GM18526 (cell line): ENCODE measurements around the gene CNTFR.

Experiments
- POLR2A ChIP-seq: IDR thresholded peaks from 3 replicates; pipeline ENCODE4 v1.6.1; 2011; ENCODE audit not compliant: insufficient read length; ENCODE audit errors: extremely low read depth

Gene CNTFR

GRCh38 chr9:34600908-34601307 is 11.4 kb upstream of the CNTFR start:
- no peak for TF ChIP-seq POLR2A

- TF ChIP-seq POLR2A = no peak
Measured at GRCh38 chr9:34599546-34599945, 10.0 kb upstream of the CNTFR start.

- TF ChIP-seq POLR2A = no peak
Measured at GRCh38 chr9:34594177-34594576, 4.7 kb upstream of the CNTFR start.

GRCh38 chr9:34592895-34593601 is 3.5 kb upstream of the CNTFR start:
- TF ChIP-seq POLR2A = no peak

GRCh38 chr9:34591917-34592866 is 2.7 kb upstream of the CNTFR start:
- TF ChIP-seq POLR2A = no peak

GRCh38 chr9:34591248-34591916 is 1.9 kb upstream of the CNTFR start:
- TF ChIP-seq POLR2A = no peak

GRCh38 chr9:34590381-34591247 is 1.1 kb upstream of the CNTFR start:
- no peak for TF ChIP-seq POLR2A

GRCh38 chr9:34588671-34589635 is 571 bp downstream of the CNTFR start:
- no peak for TF ChIP-seq POLR2A

- TF ChIP-seq POLR2A = no peak
Measured at GRCh38 chr9:34587271-34587670, 2.3 kb downstream of the CNTFR start.

GRCh38 chr9:34585946-34586669 is 3.4 kb downstream of the CNTFR start:
- TF ChIP-seq POLR2A = no peak

GRCh38 chr9:34584970-34585369 is 4.6 kb downstream of the CNTFR start:
- TF ChIP-seq POLR2A = no peak

GRCh38 chr9:34582787-34583186 is 6.7 kb downstream of the CNTFR start:
- no peak for TF ChIP-seq POLR2A

- no peak for TF ChIP-seq POLR2A
Measured at GRCh38 chr9:34581318-34581717, 8.2 kb downstream of the CNTFR start.

GRCh38 chr9:34580358-34580757 is 9.2 kb downstream of the CNTFR start:
- TF ChIP-seq POLR2A = no peak

- TF ChIP-seq POLR2A = no peak
Measured at GRCh38 chr9:34579808-34580163, 9.7 kb downstream of the CNTFR start.
